Fibroblast of the aortic adventitia (primary cell): Measurements from ENCODE around the gene GPX1. TPM values are rescaled to one million over a fixed set of nuclear protein-coding genes. Genes with fewer than 3 reads are reported as not detected.
"Not testable (repeated sequence)": the region's sequence is repeated elsewhere in the genome, so short reads cannot be mapped to it uniquely, and the experiment has no call there.

Experiments used
- DNase-seq: peaks from one replicate; pipeline ENCODE4 v3.0.0-alpha.2; 2010; ENCODE audit warnings: low read depth
- H3K4me3 ChIP-seq: 2 replicates; pipeline ENCODE4 v1.5.1; 2011; ENCODE audit warnings: low read depth, mild to moderate bottlenecking, control low read depth, low read length, moderate library complexity
- CTCF ChIP-seq: IDR thresholded peaks from 2 replicates; pipeline ENCODE4 v1.5.1; 2011; ENCODE audit warnings: mild to moderate bottlenecking, low read length, control low read depth, inconsistent platforms; ENCODE audit not compliant: insufficient read depth
- total RNA-seq: library from RNA; depleted of rRNA; stranded (reverse); fragments of >200 nt; gene quantifications from 2 replicates; pipeline ENCODE4 v1.2.3, GENCODE V29; 2012; ENCODE audit warnings: low replicate concordance

Gene GPX1
- total RNA-seq, 1 donor: 167 TPM

- TF ChIP-seq CTCF: no peak
- no peak for DNase-seq
- H3K4me3 ChIP-seq: no peak overlapping the region
Observed at GRCh38 chr3:49333091-49333490, 25.1 kb downstream of the GPX1 start.

- no peak for DNase-seq
- no peak overlapping the region for H3K4me3 ChIP-seq
- no peak for TF ChIP-seq CTCF
Observed at GRCh38 chr3:49329186-49329585, 29.0 kb downstream of the GPX1 start.

GRCh38 chr3:49328350-49328749, 29.8 kb downstream of the GPX1 start:
- not testable (repeated sequence) for DNase-seq, H3K4me3 ChIP-seq

GRCh38 chr3:49327485-49327884, 30.7 kb downstream of the GPX1 start:
- peak; percentile 13 for TF ChIP-seq CTCF
- H3K4me3 ChIP-seq: no peak overlapping the region
- DNase-seq: no peak

- TF ChIP-seq CTCF: no peak
- no peak for DNase-seq
- H3K4me3 ChIP-seq: no peak overlapping the region
Observed at GRCh38 chr3:49324768-49325167, 33.4 kb downstream of the GPX1 start.

- no peak overlapping the region for H3K4me3 ChIP-seq
- DNase-seq: no peak
- no peak for TF ChIP-seq CTCF
Observed at GRCh38 chr3:49316696-49317457, 41.3 kb downstream of the GPX1 start.

GRCh38 chr3:49313896-49314688, 44.1 kb downstream of the GPX1 start:
- TF ChIP-seq CTCF: no peak
- H3K4me3 ChIP-seq: no peak overlapping the region
- peak; percentile 46 for DNase-seq
